ENCODE results near the gene CHRM2. TPM values are rescaled to one million over a fixed set of nuclear protein-coding genes. Genes with fewer than 3 reads are reported as not detected.

Gene CHRM2
- total and polyA plus RNA-seq, 9 of the 15 experiments (the other 6 are each of a cell fraction or from before 2014, with no cell fraction given) = not detected

DNA sequence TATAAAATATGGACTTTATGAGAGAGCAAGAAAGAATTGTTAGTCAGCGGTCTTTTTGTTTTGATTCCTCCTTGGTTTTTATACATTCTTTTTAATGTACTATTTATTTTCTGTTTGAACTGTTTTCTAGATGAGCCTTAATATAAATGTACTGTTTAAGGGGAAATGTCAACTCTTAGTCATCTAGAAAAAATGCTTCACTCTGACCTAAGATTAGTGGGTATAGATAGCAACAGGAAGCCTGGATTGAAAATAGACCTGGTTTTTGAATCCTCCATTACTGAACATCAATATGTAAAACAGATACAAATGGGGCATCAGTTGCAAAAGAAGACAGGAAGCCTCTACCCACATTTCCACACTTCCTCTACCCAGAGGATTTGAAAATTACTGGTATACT, 87.8 kb downstream of the CHRM2 start (continued):
- TF ChIP-seq, protein P1, sequence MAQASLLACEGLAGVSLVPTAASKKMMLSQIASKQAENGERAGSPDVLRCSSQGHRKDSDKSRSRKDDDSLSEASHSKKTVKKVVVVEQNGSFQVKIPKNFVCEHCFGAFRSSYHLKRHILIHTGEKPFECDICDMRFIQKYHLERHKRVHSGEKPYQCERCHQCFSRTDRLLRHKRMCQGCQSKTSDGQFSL (CRISPR knock-in tag; IDR thresholded peaks at IDR 0.05) = no peak
- TF ChIP-seq, protein P1 (tag; IDR thresholded peaks at IDR 0.05) = no peak
- TF ChIP-seq ZNF766 (CRISPR knock-in tag; conservative IDR thresholded peaks at IDR 0.05) = no peak
- TF ChIP-seq HDAC8 (tag; IDR thresholded peaks at IDR 0.05) = no peak
- no peak for TF ChIP-seq HMG20A (CRISPR knock-in tag; conservative IDR thresholded peaks at IDR 0.05)
- TF ChIP-seq PHB (CRISPR knock-in tag; IDR thresholded peaks at IDR 0.05) = no peak

DNA sequence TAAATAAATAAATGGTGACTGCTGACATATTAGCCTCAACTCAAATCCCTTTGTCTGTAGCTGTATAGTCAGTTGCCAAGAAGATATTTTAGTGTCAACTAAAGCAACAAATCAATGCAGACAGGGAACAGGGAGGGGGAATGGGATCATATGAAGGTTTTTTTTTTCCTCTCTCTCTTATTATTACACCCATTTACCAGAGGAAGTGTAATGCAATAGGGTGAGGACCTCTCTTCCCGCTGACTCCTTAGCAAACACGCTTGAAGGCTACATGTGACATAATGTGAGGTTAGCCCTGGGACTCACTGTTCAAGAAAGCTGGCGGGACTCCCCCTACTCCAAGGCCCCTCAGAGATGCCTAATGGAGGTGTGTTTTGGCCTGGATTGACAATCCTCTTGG, 88.2 kb downstream of the CHRM2 start:
- Histone ChIP-seq H3K9me1 (ENCODE audit: control insufficient read depth, insufficient read depth, low read length) (no peaks in the 10 kb centered on the region), H3K36me3 (ENCODE audit: control insufficient read depth, insufficient read depth, low read length) (no peaks in the 10 kb centered on the region), H3K4me3 (no peak overlapping the region), H2AFZ (ENCODE audit: low read depth, low read length) (no peak overlapping the region), H3K4me2 (ENCODE audit: insufficient read depth, low read length) (no peak overlapping the region), H3K27me3 (ENCODE audit: control insufficient read depth in 2 of 2, insufficient read depth in 2 of 2, low read length in 2 of 2) (no peaks in the 10 kb centered on the region), H3K4me1 (replicated peaks in 1 of 2; ENCODE audit: control insufficient read depth in 2 of 2, insufficient read depth in 2 of 2, low read length in 2 of 2) (no peaks in the 10 kb centered on the region), H3K9ac (ENCODE audit: insufficient read depth in 1 of 2, low read depth in 2 of 2, low read length in 2 of 2) (no peak overlapping the region), H3K79me2 (ENCODE audit: control insufficient read depth, insufficient read depth, low read length) (no peaks in the 10 kb centered on the region), H3K27ac (ENCODE audit: extremely low read depth, low read depth, low read length) (no peak overlapping the region), H4K20me1 (replicated peaks; ENCODE audit: control insufficient read depth, insufficient read depth, low read length) (no peaks in the 10 kb centered on the region), H3K9me3 (replicated peaks; ENCODE audit: control insufficient read depth, insufficient read depth, low read depth, low read length) (peaks cover 5% of the 10 kb centered on the region; the same call in 1 of the 2 replicates)
- TF ChIP-seq ZSCAN29 (IDR thresholded peaks at IDR 0.05) = no peak
- TF ChIP-seq ILF3 (IDR thresholded peaks at IDR 0.05; ENCODE audit: borderline replicate concordance) = no peak
- TF ChIP-seq TCFL5 (CRISPR knock-in tag; conservative IDR thresholded peaks at IDR 0.05) = no peak
- TF ChIP-seq, protein P2, sequence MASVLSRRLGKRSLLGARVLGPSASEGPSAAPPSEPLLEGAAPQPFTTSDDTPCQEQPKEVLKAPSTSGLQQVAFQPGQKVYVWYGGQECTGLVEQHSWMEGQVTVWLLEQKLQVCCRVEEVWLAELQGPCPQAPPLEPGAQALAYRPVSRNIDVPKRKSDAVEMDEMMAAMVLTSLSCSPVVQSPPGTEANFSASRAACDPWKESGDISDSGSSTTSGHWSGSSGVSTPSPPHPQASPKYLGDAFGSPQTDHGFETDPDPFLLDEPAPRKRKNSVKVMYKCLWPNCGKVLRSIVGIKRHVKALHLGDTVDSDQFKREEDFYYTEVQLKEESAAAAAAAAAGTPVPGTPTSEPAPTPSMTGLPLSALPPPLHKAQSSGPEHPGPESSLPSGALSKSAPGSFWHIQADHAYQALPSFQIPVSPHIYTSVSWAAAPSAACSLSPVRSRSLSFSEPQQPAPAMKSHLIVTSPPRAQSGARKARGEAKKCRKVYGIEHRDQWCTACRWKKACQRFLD (CRISPR knock-in tag; IDR thresholded peaks at IDR 0.05) = no peak
- no peak for TF ChIP-seq C11orf30 (IDR thresholded peaks at IDR 0.05; ENCODE audit: low read depth)
- TF ChIP-seq ZNF282 (CRISPR knock-in tag; IDR thresholded peaks at IDR 0.05) = no peak
- TF ChIP-seq KLF6 (CRISPR knock-in tag; IDR thresholded peaks at IDR 0.05; ENCODE audit: borderline replicate concordance) = no peak
- intact Hi-C loops (cut with micrococcal nuclease) = no loop called here
- DNase-seq (ENCODE audit: extremely low read depth in 1 of 4, low spot score in 3 of 4) = no peak
- 4% methylated on average over 3 of the region's 3 CpGs for WGBS (ENCODE audit: insufficient coverage, low coverage, missing lambda C conversion rate)
- no peak for FAIRE-seq
- no TSS peak for BruUV-seq (replicated peaks)
- CTCF ChIA-PET (ENCODE audit: low intra/inter-chr PET ratio) = no interaction called here
- in situ Hi-C loops (cut with MboI) = no loop called here
- POLR2A ChIA-PET = no interaction called here
- ATAC-seq = no peak

All from K562 (cell line).